Naive thymus-derived CD4-positive, alpha-beta T cell (primary cell): ENCODE data around the gene AACS. TPM values are rescaled to one million over a fixed set of nuclear protein-coding genes. Genes with fewer than 3 reads are reported as not detected.
"Not testable (repeated sequence)": the region's sequence is repeated elsewhere in the genome, so short reads cannot be mapped to it uniquely, and the experiment has no call there.

ENCODE experiments used
- ATAC-seq: fragments of 150-1000 bp; cut with Tn5 transposase; 2 replicates; pipeline ENCODE4 v1.10.0; 2021; ENCODE audit warnings: mild to moderate bottlenecking, moderate library complexity
- CTCF ChIA-PET: fragments of 350-600 bp; sonication (Branson Sonifier 250); formaldehyde crosslinking; loops from one replicate; lab custom pipeline; 2021; ENCODE audit warnings: antibody characterized with exemption; lab: Charles Lee
- POLR2A ChIA-PET: fragments of 350-600 bp; sonication (Branson Sonifier 250); formaldehyde crosslinking; loops from one replicate; lab custom pipeline; 2021; ENCODE audit warnings: antibody characterized with exemption, inconsistent platforms; lab: Charles Lee
- DNase-seq, 9 donors: peaks; one replicate each; pipeline versions ENCODE4 v3.0.0 to v3.0.0-alpha.2; 2020 to 2022; ENCODE audit warnings: mixed read lengths in 1 of 9
- H3K27ac ChIP-seq: one replicate; pipeline ENCODE4 v1.7.0; 2013; ENCODE audit warnings: mild to moderate bottlenecking, low read depth, low read length, moderate library complexity
- H3K27me3 ChIP-seq, 2 donors: one replicate each; pipeline ENCODE4 v1.7.0; 2013; ENCODE audit warnings: low read length in 2 of 2, mild to moderate bottlenecking in 2 of 2, moderate library complexity in 2 of 2; ENCODE audit not compliant: control insufficient read depth in 2 of 2, insufficient read depth in 2 of 2
- H3K36me3 ChIP-seq, 3 experiments: 1 replicate in 2 of 3; 2 replicates in 1 of 3; pipeline ENCODE4 v1.7.0; 2013; ENCODE audit warnings: low read length in 3 of 3, mild to moderate bottlenecking in 3 of 3, moderate library complexity in 1 of 3; ENCODE audit not compliant: insufficient read depth in 3 of 3, control insufficient read depth in 2 of 3
- H3K4me1 ChIP-seq, 2 donors: one replicate each; pipeline ENCODE4 v1.7.0; 2013; ENCODE audit warnings: low read length in 2 of 2, mild to moderate bottlenecking in 2 of 2, moderate library complexity in 1 of 2; ENCODE audit not compliant: control insufficient read depth in 2 of 2, insufficient read depth in 2 of 2
- H3K4me3 ChIP-seq: 2 replicates; pipeline ENCODE4 v1.7.0; 2013; ENCODE audit warnings: mild to moderate bottlenecking, low read length
- H3K9me3 ChIP-seq, 3 experiments: 1 replicate in 2 of 3; 2 replicates in 1 of 3; pipeline ENCODE4 v1.7.0; 2013; ENCODE audit warnings: low read length in 3 of 3; ENCODE audit not compliant: control insufficient read depth in 2 of 3
- H3K27ac Mint-ChIP-seq, 9 donors: one replicate each; pipeline ENCODE4 v1.8.0; 2020 to 2022; ENCODE audit warnings: mixed read lengths in 9 of 9, mild to moderate bottlenecking in 8 of 9, moderate library complexity in 5 of 9, inconsistent platforms in 2 of 9
- H3K27me3 Mint-ChIP-seq, 5 donors: one replicate each; pipeline ENCODE4 v1.8.0; 2021 to 2022; ENCODE audit warnings: mixed read lengths in 5 of 5, mild to moderate bottlenecking in 1 of 5
- H3K36me3 Mint-ChIP-seq, 5 donors: one replicate each; pipeline ENCODE4 v1.8.0; 2020 to 2022; ENCODE audit warnings: mixed read lengths in 5 of 5, mild to moderate bottlenecking in 3 of 5, inconsistent platforms in 1 of 5
- H3K4me1 Mint-ChIP-seq, 7 donors: one replicate each; pipeline ENCODE4 v1.8.0; 2020 to 2022; ENCODE audit warnings: mixed read lengths in 7 of 7, mild to moderate bottlenecking in 3 of 7, inconsistent platforms in 1 of 7
- H3K4me3 Mint-ChIP-seq, 10 donors: one replicate each; pipeline ENCODE4 v1.8.0; 2020 to 2022; ENCODE audit warnings: mild to moderate bottlenecking in 10 of 10, mixed read lengths in 10 of 10, moderate library complexity in 6 of 10, inconsistent platforms in 2 of 10
- H3K9me3 Mint-ChIP-seq, 11 donors: one replicate each; pipeline ENCODE4 v1.8.0; 2020 to 2022; ENCODE audit warnings: mixed read lengths in 11 of 11, mild to moderate bottlenecking in 4 of 11, inconsistent platforms in 1 of 11, moderate library complexity in 1 of 11
- intact Hi-C, 2 donors: fragments of 100-400 bp; cut with micrococcal nuclease; formaldehyde crosslinking; loops; one replicate each; pipeline ENCODE4 v1.15.1; 2023
- polyA plus RNA-seq, 2 donors: library from polyadenylated mRNA; unstranded; fragments of 300-500 nt; fragmentation: Illumina TruSeq; gene quantifications; one replicate each; pipeline ENCODE4 v1.2.3, GENCODE V29; 2021
- total RNA-seq, 6 experiments: library from RNA in 5 of 6; stranded (reverse) in 5 of 6; gene quantifications; 1 replicate in 5 of 6; 2 replicates in 1 of 6; pipeline ENCODE4 v1.2.3 and lab custom pipeline; 2021 to 2026

AACS gene
- total and polyA plus RNA-seq, 7 experiments from 2014 or later: 11.6 to 21.7 (median 14.8) TPM

DNA sequence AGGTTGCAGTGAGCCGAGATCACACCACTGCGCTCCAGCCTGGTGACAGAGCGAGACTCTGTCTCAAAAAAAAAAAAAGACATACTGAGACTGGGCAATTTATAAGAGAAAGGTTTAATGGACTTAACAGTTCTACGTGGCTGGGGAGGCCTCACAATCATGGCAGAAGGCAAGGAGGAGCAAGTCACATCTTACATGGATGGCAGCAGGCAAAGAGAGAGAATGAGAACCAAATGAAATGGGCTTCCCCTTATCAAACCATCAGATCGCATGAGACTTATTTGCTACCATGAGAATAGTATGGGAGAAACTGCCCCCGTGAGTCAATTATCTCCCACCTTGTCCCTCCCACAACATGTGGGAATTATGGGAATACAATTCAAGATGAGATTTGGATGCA lies 47.4 kb downstream of the AACS start:
- intact Hi-C loops, DNase-seq, H3K27me3 ChIP-seq, H3K4me3 Mint-ChIP-seq, H3K9me3 Mint-ChIP-seq, H3K9me3 ChIP-seq, CTCF ChIA-PET, H3K4me1 ChIP-seq, ATAC-seq, H3K4me1 Mint-ChIP-seq, H3K27me3 Mint-ChIP-seq, POLR2A ChIA-PET, H3K4me3 ChIP-seq, H3K27ac ChIP-seq: not testable (repeated sequence)
- peaks cover 0 to 34% (median 0%) of the 10 kb centered on the region in 3 experiments for H3K36me3 ChIP-seq
- peaks cover 10 to 57% (median 33%) of the 10 kb centered on the region in 5 donors for H3K36me3 Mint-ChIP-seq
- H3K27ac Mint-ChIP-seq: peak overlapping the region in 1 of 9 donors; percentile 4

GRCh38 chr12:125113263-125113662 lies 48.0 kb downstream of the AACS start:
- no peak for ATAC-seq
- Mint-ChIP-seq H3K27me3 (no peaks in the 10 kb centered on the region), H3K36me3 (peaks cover 10 to 60% (median 36%) of the 10 kb centered on the region in 5 donors), H3K4me1 (peaks cover 0 to 5% (median 0%) of the 10 kb centered on the region in 7 donors), H3K27ac (no peak overlapping the region), H3K4me3 (no peak overlapping the region), H3K9me3 (peaks cover 0 to 2% (median 0%) of the 10 kb centered on the region in 11 donors)
- no peak overlapping the region for H3K4me3 ChIP-seq
- H3K27me3 ChIP-seq: no peaks in the 10 kb centered on the region
- ChIA-PET CTCF (no interaction called here), POLR2A (no interaction called here)
- no peak overlapping the region for H3K27ac ChIP-seq
- intact Hi-C loops: no loop called here
- no peaks in the 10 kb centered on the region for H3K9me3 ChIP-seq
- no peak for DNase-seq
- H3K36me3 ChIP-seq: peaks cover 0 to 37% (median 0%) of the 10 kb centered on the region in 3 experiments
- no peaks in the 10 kb centered on the region for H3K4me1 ChIP-seq

DNA sequence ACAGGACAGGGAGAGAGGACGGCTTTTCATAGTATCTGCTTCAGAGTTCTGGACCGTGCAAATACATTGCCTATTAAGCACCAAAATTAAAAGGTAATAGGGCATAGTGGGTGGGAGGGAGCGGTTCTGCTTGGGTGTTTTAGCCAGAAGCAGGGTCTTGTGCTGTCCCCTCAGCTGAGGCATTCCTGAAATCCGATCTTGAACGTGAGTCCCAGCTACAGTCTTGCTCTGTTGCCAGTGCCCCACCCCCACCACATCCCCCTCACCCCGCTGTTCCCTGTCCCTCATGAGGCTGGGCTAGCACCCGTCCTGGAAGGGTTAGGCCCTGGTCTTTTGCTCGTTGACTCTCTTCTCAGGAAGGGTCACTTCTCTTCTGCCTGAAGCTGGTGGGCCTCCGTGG lies 48.6 kb downstream of the AACS start:
- Histone ChIP-seq H3K9me3 (no peaks in the 10 kb centered on the region), H3K27me3 (no peaks in the 10 kb centered on the region), H3K4me3 (no peak overlapping the region), H3K36me3 (peaks cover 0 to 41% (median 0%) of the 10 kb centered on the region in 3 experiments), H3K27ac (no peak overlapping the region), H3K4me1 (no peaks in the 10 kb centered on the region)
- Mint-ChIP-seq H3K27ac (no peak overlapping the region), H3K4me1 (peaks cover 0 to 5% (median 0%) of the 10 kb centered on the region in 7 donors), H3K36me3 (peaks cover 10 to 63% (median 39%) of the 10 kb centered on the region in 5 donors), H3K9me3 (peaks cover 0 to 2% (median 0%) of the 10 kb centered on the region in 11 donors), H3K27me3 (no peaks in the 10 kb centered on the region), H3K4me3 (no peak overlapping the region)
- intact Hi-C loops: no loop called here
- POLR2A ChIA-PET: no interaction called here
- DNase-seq: no peak
- CTCF ChIA-PET: no interaction called here
- ATAC-seq: no peak

DNA sequence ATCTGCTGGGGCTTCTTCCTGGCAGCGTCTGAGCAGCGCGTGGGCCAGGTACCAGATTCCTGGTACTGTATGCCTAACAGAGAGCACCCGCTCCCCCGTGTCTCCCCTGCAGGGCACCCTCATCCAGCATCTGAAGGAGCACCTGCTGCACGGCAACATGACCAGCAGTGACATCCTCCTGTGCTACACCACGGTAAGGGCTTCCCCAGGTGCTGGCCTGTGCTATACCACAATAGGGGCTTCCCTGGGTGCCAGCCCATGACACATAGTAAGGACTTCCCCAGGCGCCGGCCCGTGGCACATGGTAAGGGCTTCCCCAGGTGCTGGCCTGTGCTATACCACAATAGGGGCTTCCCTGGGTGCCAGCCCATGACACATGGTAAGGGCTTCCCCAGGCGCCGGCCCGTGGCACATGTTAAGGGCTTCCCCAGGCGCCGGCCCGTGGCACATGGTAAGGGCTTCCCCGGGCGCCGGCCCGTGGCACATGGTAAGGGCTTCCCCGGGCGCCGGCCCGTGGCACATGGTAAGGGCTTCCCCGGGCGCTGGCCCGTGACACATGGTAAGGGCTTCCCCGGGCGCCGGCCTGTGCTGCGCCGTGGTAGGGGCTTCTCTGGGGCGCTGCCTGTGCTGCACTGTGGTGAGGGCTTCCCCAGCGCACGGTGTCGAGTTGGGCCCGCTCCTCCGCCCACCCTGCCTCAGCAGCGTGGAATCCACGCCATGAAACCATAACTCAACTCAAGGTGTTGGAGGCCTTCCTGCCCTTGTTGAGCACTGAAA lies 49.3 kb downstream of the AACS start:
- DNase-seq: no peak
- no peak for ATAC-seq
- intact Hi-C loops: no loop called here
- H3K27me3 Mint-ChIP-seq: no peaks in the 10 kb centered on the region
- CTCF ChIA-PET: no interaction called here
- H3K4me3 ChIP-seq: no peak overlapping the region
- H3K27ac Mint-ChIP-seq: no peak overlapping the region
- H3K9me3 ChIP-seq: no peaks in the 10 kb centered on the region
- no peak overlapping the region for H3K27ac ChIP-seq
- no peak overlapping the region for H3K4me3 Mint-ChIP-seq
- H3K4me1 Mint-ChIP-seq: peaks cover 0 to 5% (median 0%) of the 10 kb centered on the region in 7 donors
- H3K27me3 ChIP-seq: no peaks in the 10 kb centered on the region
- H3K4me1 ChIP-seq: no peaks in the 10 kb centered on the region
- POLR2A ChIA-PET: no interaction called here
- peaks cover 0 to 2% (median 0%) of the 10 kb centered on the region in 11 donors for H3K9me3 Mint-ChIP-seq
- H3K36me3 ChIP-seq: peaks cover 0 to 43% (median 0%) of the 10 kb centered on the region in 3 experiments
- H3K36me3 Mint-ChIP-seq: peaks cover 10 to 63% (median 40%) of the 10 kb centered on the region in 5 donors

GRCh38 chr12:125120566-125120965 lies 55.3 kb downstream of the AACS start:
- ChIA-PET POLR2A (no interaction called here), CTCF (no interaction called here)
- intact Hi-C loops: no loop called here
- Mint-ChIP-seq H3K36me3 (peaks cover 3 to 51% (median 14%) of the 10 kb centered on the region in 5 donors), H3K27ac (no peak overlapping the region), H3K4me1 (peaks cover 0 to 2% (median 0%) of the 10 kb centered on the region in 7 donors), H3K9me3 (peaks cover 0 to 1% (median 0%) of the 10 kb centered on the region in 11 donors), H3K4me3 (no peak overlapping the region), H3K27me3 (no peaks in the 10 kb centered on the region)
- no peak for DNase-seq
- Histone ChIP-seq H3K9me3 (no peaks in the 10 kb centered on the region), H3K36me3 (peaks cover 0 to 25% (median 0%) of the 10 kb centered on the region in 3 experiments), H3K27ac (no peak overlapping the region), H3K4me3 (no peak overlapping the region), H3K27me3 (no peaks in the 10 kb centered on the region), H3K4me1 (no peaks in the 10 kb centered on the region)
- ATAC-seq: no peak

- H3K27me3 Mint-ChIP-seq: no peaks in the 10 kb centered on the region
- peaks cover 0 to 1% (median 0%) of the 10 kb centered on the region in 11 donors for H3K9me3 Mint-ChIP-seq
- Histone ChIP-seq H3K27me3 (no peaks in the 10 kb centered on the region), H3K27ac (no peak overlapping the region), H3K4me3 (no peak overlapping the region), H3K4me1 (no peaks in the 10 kb centered on the region), H3K9me3 (no peaks in the 10 kb centered on the region), H3K36me3 (peaks cover 0 to 25% (median 0%) of the 10 kb centered on the region in 3 experiments)
- no peak overlapping the region for H3K4me3 Mint-ChIP-seq
- POLR2A ChIA-PET: no interaction called here
- H3K27ac Mint-ChIP-seq: no peak overlapping the region
- intact Hi-C loops: no loop called here
- DNase-seq (no peak), ATAC-seq (no peak)
- peaks cover 0 to 2% (median 0%) of the 10 kb centered on the region in 7 donors for H3K4me1 Mint-ChIP-seq
- CTCF ChIA-PET: no interaction called here
- H3K36me3 Mint-ChIP-seq: peaks cover 5 to 54% (median 14%) of the 10 kb centered on the region in 5 donors
Measured at GRCh38 chr12:125121106-125121505, 55.9 kb downstream of the AACS start.
